Left ventricle myocardium superior (tissue), 1 donor: ENCODE results near the gene OR2C1. TPM values are rescaled to one million over a fixed set of nuclear protein-coding genes. Genes with fewer than 3 reads are reported as not detected.

Source experiments
- ATAC-seq: fragments of 200-7000 bp; cut with Tn5 transposase; one replicate; pipeline ENCODE4 v1.9.1; 2020; ENCODE audit warnings: mild to moderate bottlenecking, moderate library complexity
- DNase-seq: peaks from one replicate; pipeline ENCODE4 v3.0.0-alpha.2; 2020
- intact Hi-C: fragments of 100-400 bp; cut with micrococcal nuclease; formaldehyde crosslinking; loops from one replicate; pipeline ENCODE4 v1.11.0; 2022
- total RNA-seq: library from RNA; stranded (reverse); fragmentation: NEBNext Ultra II Directional; extraction: Animal tissue kit (Norgen Biotek cat#: 25700); gene quantifications from one replicate; pipeline ENCODE4 v1.2.1, GENCODE V29; 2021
- donor health status: DM: no; HTN: yes; CAD: no; lungs with severe emphysema.

The OR2C1 gene
- total RNA-seq, 1 donor from 2014 or later: not detected

DNA sequence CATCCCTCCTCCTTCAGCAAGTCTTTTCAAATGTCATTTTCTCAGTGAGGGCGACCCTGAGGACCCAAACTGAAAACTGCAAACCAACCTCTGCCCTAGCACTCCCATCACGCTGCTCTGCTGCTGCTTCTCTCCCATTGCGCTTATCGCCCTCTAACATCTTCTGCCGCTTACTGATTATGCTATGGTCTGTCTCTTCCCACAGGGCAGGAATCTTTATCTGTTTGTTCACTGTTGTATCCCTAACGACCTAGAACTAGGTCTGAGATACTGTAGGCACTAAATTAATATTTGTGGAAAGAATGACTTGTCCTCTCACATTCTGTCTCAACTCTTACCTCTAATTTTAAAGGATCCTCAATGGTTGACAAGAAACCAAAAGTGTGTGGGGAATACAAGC is 32.6 kb downstream of the OR2C1 start:
- no peak for ATAC-seq
- intact Hi-C loops: no loop called here
- no peak for DNase-seq

DNA sequence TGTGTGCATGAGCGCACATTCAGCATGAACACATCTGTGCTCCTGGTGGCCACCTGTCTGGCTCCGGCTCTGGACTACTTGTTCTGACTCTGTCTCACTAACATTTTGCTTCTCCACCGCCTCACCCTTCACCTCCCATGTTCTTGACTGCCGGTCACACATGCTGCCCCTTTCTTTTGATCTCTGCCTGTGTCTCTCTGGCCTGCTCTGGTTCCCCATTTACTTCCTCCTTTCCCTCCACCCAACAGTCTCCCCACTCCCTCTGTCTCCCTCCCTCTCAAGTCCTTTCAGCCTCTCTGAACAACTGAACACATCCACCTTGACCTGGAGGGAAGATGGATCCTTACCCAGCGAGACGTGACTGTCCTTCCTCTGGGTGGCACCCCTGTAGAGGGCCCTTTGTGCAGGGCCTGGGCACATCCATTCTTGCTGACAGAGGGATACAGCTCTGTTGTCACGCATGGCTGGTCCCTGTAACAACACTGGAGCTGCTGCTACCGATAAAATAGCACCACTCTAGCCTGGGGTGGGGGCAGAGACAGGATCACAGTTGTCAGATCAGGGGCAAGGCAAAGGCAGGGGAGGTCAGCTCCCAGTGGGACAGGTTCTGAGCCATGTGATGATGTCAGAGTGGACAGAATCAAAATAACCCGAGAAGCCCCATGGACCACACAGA is 34.1 kb downstream of the OR2C1 start:
- intact Hi-C loops: no loop called here
- ATAC-seq (no peak), DNase-seq (no peak)

DNA sequence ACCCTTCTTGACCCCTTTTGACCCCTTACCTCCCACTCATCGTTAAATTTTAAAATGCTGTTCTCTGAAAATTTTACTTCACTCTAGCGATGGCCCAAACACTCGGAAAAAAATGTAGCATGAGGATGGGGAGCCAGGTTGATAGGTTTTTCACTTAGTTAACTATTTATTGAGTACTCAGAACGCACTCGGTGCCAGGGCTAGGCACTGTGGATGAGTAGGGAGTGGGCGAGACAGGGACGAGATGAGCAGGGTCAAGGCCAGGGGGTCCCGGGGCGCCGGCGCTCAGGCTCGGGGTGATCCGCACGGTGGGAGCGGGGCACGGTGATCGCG is 44.7 kb downstream of the OR2C1 start:
- no peak for DNase-seq
- ATAC-seq: no peak
- intact Hi-C loops: no loop called here

DNA sequence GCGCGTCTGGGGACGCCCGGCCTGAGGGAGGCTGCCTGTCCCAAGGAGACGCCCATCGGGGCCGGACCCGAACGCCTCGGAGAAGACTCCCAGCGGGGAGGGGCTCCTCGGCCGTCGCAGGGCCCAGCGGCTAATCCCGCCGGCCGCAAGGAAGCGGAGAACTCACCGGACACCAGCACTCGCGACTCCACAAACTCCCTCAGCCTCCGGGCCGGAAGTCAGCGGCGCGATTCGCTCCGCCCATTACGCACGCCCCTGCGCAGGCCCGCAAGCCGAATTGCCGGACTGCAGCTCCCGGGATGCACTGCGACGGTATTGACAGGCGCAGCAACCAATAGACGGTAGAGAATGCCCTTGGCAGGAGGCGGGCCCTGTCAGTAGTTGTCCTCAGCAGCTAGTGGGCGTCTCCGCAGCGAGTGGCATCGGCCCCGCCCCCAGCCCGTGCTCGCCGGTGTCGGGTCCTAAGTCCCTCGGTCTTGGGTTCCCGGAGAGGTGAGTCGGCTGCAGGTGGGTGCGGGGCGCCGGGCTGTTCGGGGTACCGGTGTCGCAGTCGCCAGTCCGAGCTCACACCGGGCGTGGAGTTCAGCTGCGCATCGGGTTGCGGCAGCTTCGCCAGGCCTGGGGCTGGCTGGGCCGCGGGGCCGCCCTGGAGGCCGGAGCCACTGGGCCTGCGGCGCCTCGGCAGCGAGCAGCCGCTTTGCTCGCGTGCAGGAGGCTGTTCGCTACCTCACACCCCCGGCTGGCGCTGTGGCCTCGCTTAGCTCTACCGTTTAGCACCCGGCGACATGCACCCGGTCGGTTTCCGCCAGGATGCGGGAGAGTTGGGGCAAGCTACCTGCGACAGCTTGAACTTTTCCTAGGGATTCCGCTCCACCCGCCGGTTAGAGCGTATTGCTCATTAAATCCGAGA is 45.3 kb downstream of the OR2C1 start, which contains the start of the genes ZNF174 and ZSCAN32:
TSS of gene ZNF174 (plus strand) at position 437 of the 910 bp plus-strand sequence. CDS start 790 bp downstream, outside the sequence.
TSS of gene ZSCAN32 (minus strand) at position 226 of the 910 bp plus-strand sequence. CDS start 3,447 bp downstream, outside the sequence.
- peak; percentile 98 for DNase-seq
- peak; percentile 100 for ATAC-seq
- intact Hi-C loops: no loop called here

DNA sequence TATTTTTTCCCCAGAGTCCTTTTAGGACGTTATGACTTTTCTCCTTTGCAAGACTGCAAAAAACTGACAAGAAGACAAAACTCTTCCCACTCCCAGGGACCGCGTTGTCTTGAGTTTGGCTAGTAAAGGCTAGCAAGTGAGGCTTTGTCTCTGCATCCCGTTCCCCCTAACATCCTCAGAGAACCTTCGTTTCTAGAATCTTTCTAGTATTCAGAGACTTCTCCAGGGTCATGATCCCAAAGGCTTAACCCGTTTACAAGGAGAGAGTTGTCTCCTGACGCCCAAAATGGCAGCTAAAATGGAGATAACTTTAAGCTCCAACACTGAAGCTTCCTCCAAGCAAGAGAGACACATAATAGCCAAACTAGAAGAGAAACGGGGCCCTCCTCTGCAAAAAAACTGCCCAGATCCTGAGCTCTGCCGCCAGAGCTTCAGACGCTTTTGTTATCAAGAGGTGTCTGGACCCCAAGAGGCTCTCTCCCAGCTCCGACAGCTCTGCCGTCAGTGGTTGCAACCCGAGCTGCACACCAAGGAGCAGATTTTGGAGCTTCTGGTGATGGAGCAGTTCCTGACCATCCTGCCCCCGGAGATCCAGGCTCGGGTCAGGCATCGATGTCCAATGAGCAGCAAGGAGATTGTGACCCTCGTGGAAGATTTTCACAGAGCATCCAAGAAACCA is 46.2 kb downstream of the OR2C1 start:
- intact Hi-C loops: no loop called here
- no peak for ATAC-seq
- no peak for DNase-seq

Other genes starting within 250 kb of the OR2C1 start
- gene ZNF205, start 243.3 kb upstream of the OR2C1 start, total RNA-seq: 8.8 TPM
- gene ZNF213, start 220.9 kb upstream of the OR2C1 start, total RNA-seq: 7.1 TPM
- not detected for gene OR1F1, start 167.7 kb upstream of the OR2C1 start, total RNA-seq
- 5.7 TPM for gene ZNF200, start 120.7 kb upstream of the OR2C1 start, total RNA-seq
- 0.62 TPM for gene MEFV, start 99.3 kb upstream of the OR2C1 start, total RNA-seq
- gene ZNF263, start 72.4 kb upstream of the OR2C1 start, total RNA-seq: 7.8 TPM
- 7.6 TPM for gene TIGD7, start 50.5 kb upstream of the OR2C1 start, total RNA-seq
- gene ZNF75A, start 50.4 kb upstream of the OR2C1 start, total RNA-seq: 21.1 TPM
- gene ZSCAN32, start 45.1 kb downstream of the OR2C1 start, total RNA-seq: 5.5 TPM
- gene ZNF174, start 45.3 kb downstream of the OR2C1 start, total RNA-seq: 9.9 TPM
- 2.0 TPM for gene ZNF597, start 87.6 kb downstream of the OR2C1 start, total RNA-seq
- 48.6 TPM for gene NAA60, start 87.8 kb downstream of the OR2C1 start, total RNA-seq
- gene C16orf90, start 139.6 kb downstream of the OR2C1 start, total RNA-seq: not detected
- 13.1 TPM for gene CLUAP1, start 145.1 kb downstream of the OR2C1 start, total RNA-seq
- gene NLRC3, start 221.5 kb downstream of the OR2C1 start, total RNA-seq: 1.1 TPM